Measurements from ENCODE around the gene KLF11. TPM values are rescaled to one million over a fixed set of nuclear protein-coding genes. Genes with fewer than 3 reads are reported as not detected.

The KLF11 gene
- polyA plus RNA-seq, 1 of the 3 experiments (the other 2 are of a cell fraction): 9.5 TPM

- POLR2A ChIA-PET: no interaction called here
- no peaks in the 10 kb centered on the region for H3K9me3 ChIP-seq
- H3K9ac ChIP-seq: no peak overlapping the region
- no peaks in the 10 kb centered on the region for H3K79me2 ChIP-seq (ENCODE audit: insufficient read depth)
- CTCF ChIA-PET: interaction anchor here (1.0 to 7.0 kb wide), 4 partner anchors 8 to 218 kb away, joined by 3 to 76 read pairs (median 7); no protein-coding TSS in a partner anchor
- no peaks in the 10 kb centered on the region for H4K20me1 ChIP-seq (ENCODE audit: insufficient read depth)
- no peak overlapping the region for H3K27ac ChIP-seq (ENCODE audit: low read depth in 2 of 2, low read length in 1 of 2)
- TF ChIP-seq IRF3 (IDR thresholded peaks at IDR 0.05; ENCODE audit: low read depth, low read length): no peak
- no peak for TF ChIP-seq TEAD4 (IDR thresholded peaks at IDR 0.05; ENCODE audit: borderline replicate concordance, insufficient read depth)
- no peak for TF ChIP-seq REST (IDR thresholded peaks at IDR 0.05; ENCODE audit: low read depth, low read length)
- TF ChIP-seq MXI1 (IDR thresholded peaks at IDR 0.05; ENCODE audit: low read depth, low read length): no peak
- no peak for TF ChIP-seq POLR2AphosphoS5 (IDR thresholded peaks at IDR 0.05; ENCODE audit: low read depth, low read length)
- TF ChIP-seq EP300 (IDR thresholded peaks at IDR 0.05; ENCODE audit: borderline replicate concordance in 1 of 2, low read depth in 1 of 2, low read length in 1 of 2): no peak
- TF ChIP-seq TAF1 (IDR thresholded peaks at IDR 0.05; ENCODE audit: borderline replicate concordance, low read depth, low read length): no peak
- no peak for TF ChIP-seq CHD2 (IDR thresholded peaks at IDR 0.05; ENCODE audit: low read length, partially characterized antibody)
- TF ChIP-seq RCOR1 (IDR thresholded peaks at IDR 0.05; ENCODE audit: low read length): no peak
- TF ChIP-seq USF1 (IDR thresholded peaks at IDR 0.05; ENCODE audit: borderline replicate concordance, low read depth): no peak
- TF ChIP-seq PBX3 (IDR thresholded peaks at IDR 0.05): no peak
- no peak for TF ChIP-seq FOSL2 (IDR thresholded peaks at IDR 0.05; ENCODE audit: borderline replicate concordance, low read depth)
- TF ChIP-seq NRF1 (IDR thresholded peaks at IDR 0.05; ENCODE audit: low read depth, low read length): no peak
- TF ChIP-seq YY1 (IDR thresholded peaks at IDR 0.05; ENCODE audit: low read depth): no peak
- H2AFZ ChIP-seq (ENCODE audit: low read depth): no peak overlapping the region
- peaks cover 8 to 31% of the 10 kb centered on the region in 2 experiments; a peak in 2 of 4 replicates for H3K4me1 ChIP-seq (ENCODE audit: control insufficient read depth in 1 of 2, insufficient read depth in 2 of 2, low read depth in 1 of 2, low read length in 1 of 2)
- H3F3A ChIP-seq (replicated peaks; ENCODE audit: insufficient read depth): peaks cover 8% of the 10 kb centered on the region
- 79% methylated on average over 18 of the region's 20 CpGs for WGBS (ENCODE audit: low lambda C conversion rate)
- H3K4me2 ChIP-seq: no peak overlapping the region
- no peaks in the 10 kb centered on the region for H3K36me3 ChIP-seq (replicated peaks in 1 of 2; ENCODE audit: control insufficient read depth in 1 of 2, insufficient read depth in 2 of 2, low read length in 1 of 2)
- no peak overlapping the region for H3K4me3 ChIP-seq (ENCODE audit: low read depth in 2 of 2, low read length in 1 of 2)
- no peak for DNase-seq
- no peaks in the 10 kb centered on the region for H3K9me2 ChIP-seq
- no peaks in the 10 kb centered on the region for H3K27me3 ChIP-seq (ENCODE audit: insufficient read depth)
These were observed 11.2 kb upstream of the KLF11 start for GRCh38 chr2:10031886-10032745.
